MM.1S (cell line): ENCODE data around the gene CYP4F8.

Source experiments
- EZH2 ChIP-seq: fragments of 300-600 bp; sonication (generic); optimal IDR thresholded peaks from 2 replicates; pipeline ENCODE3; 2017; ENCODE audit warnings: low read depth, mild to moderate bottlenecking, antibody characterized with exemption, low read length, mixed read lengths
- EZH2phosphoT487 ChIP-seq: fragments of 300-600 bp; sonication (generic); IDR thresholded peaks from 2 replicates; pipeline ENCODE4 v1.6.1; 2018; ENCODE audit warnings: antibody characterized with exemption, low read length
- TF ChIP-seq, protein P1 (sequence below): fragments of 300-600 bp; sonication (generic); IDR thresholded peaks from 2 replicates; pipeline ENCODE4 v1.5.1; 2016; ENCODE audit warnings: antibody characterized with exemption, low read length, mixed read lengths

DNA sequence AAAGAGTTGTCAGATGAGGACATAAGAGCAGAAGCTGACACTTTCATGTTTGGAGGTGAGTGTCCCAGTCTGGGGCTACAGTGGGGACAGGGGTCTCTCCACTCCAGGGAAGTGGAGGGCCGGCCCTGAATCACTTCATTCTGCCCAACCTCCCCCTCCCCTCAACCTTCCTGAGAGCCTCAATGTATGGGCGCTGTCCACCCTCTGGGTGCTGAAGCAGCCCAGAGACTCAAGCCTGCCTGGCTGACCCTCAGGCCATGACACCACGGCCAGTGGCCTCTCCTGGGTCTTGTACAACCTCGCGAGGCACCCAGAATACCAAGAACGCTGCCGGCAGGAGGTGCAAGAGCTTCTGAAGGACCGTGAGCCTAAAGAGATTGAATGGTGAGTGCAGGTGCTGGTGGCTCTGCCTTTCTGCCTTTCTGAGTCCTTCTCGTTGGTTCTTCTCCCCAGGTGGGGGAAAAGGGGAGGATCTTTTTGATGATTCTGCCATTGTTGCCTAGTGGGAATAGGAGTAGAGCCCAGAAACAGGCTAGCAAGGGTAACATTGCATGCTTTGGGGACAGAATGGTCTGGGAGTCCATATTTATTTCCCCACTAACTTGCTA, 8.8 kb downstream of the CYP4F8 start:
- TF ChIP-seq, protein P1, sequence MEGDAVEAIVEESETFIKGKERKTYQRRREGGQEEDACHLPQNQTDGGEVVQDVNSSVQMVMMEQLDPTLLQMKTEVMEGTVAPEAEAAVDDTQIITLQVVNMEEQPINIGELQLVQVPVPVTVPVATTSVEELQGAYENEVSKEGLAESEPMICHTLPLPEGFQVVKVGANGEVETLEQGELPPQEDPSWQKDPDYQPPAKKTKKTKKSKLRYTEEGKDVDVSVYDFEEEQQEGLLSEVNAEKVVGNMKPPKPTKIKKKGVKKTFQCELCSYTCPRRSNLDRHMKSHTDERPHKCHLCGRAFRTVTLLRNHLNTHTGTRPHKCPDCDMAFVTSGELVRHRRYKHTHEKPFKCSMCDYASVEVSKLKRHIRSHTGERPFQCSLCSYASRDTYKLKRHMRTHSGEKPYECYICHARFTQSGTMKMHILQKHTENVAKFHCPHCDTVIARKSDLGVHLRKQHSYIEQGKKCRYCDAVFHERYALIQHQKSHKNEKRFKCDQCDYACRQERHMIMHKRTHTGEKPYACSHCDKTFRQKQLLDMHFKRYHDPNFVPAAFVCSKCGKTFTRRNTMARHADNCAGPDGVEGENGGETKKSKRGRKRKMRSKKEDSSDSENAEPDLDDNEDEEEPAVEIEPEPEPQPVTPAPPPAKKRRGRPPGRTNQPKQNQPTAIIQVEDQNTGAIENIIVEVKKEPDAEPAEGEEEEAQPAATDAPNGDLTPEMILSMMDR = no peak
- TF ChIP-seq EZH2 (no peak), EZH2phosphoT487 (no peak)
